NCI-H2227 treated with DMSO at 0.1 percent for 48 hours (cell line): Measurements from ENCODE around the gene PRM3.
A peak's percentile ranks its signal among the peaks of the same experiment; 100 is the strongest.

Source experiments
- DNase-seq: peaks from one replicate; lab custom pipeline; 2025; lab: John Stamatoyannopoulos, UW

The PRM3 gene

DNA sequence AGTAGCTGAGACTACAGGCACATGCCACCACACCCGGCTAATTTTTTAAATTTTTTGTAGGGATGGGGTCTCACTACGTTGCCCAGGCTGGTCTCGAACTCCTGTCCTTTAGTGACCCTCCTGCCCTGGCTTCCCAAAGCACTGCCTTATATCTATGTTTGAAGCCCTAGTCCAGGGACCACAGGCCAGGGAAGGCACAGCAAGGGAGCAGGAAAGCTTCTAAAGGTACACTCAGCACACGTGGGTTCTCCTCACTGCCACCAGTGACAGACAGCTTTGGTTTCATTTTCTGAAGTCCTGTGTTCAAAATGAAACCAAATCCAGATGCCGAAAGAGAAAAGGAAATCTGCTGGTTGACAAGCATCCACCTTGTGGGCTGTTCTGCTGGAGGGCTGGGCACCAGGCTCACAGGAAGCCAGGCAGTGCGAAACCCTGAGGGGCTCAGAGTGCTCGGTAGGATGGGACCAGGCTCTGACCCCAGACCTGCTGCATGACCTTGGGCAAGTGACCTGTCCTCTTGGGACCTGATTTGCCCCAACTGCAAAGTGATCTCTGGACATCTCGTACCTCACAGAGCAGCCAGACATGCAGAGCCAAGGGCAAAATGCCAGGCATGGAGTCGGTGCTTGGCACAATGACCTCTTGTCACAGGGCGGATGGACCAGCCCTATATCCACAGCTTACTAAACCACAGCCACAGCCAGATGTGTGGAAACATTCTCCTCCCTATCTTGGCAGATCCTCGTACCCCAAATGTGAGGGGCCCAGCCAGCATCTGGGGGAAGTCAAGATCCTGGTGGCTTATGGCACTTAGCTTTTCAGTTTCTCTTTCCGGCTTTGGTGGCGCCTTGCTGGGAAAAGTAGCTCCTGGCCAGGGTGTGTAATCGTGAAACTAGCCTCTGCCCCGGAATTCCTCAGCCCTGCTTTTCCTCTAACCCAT, 14.6 kb downstream of the PRM3 start:
- no peak for DNase-seq

GRCh38 chr16:11257131-11257938, 16.1 kb downstream of the PRM3 start:
- DNase-seq, result peak; percentile 73

- no peak for DNase-seq
Measured at GRCh38 chr16:11256661-11257130, 16.7 kb downstream of the PRM3 start.

- DNase-seq, result peak; percentile 71
Measured at GRCh38 chr16:11255737-11256660, 17.4 kb downstream of the PRM3 start, which contains the start of gene SOCS1. TSS of gene SOCS1 (minus strand) at chr16:11256204. CDS start at chr16:11255478, 726 bp downstream.

- DNase-seq, result peak; percentile 3
Measured at GRCh38 chr16:11254913-11255736, 18.3 kb downstream of the PRM3 start.

- DNase-seq, result no peak
Measured at GRCh38 chr16:11253995-11254912, 19.2 kb downstream of the PRM3 start.

DNA sequence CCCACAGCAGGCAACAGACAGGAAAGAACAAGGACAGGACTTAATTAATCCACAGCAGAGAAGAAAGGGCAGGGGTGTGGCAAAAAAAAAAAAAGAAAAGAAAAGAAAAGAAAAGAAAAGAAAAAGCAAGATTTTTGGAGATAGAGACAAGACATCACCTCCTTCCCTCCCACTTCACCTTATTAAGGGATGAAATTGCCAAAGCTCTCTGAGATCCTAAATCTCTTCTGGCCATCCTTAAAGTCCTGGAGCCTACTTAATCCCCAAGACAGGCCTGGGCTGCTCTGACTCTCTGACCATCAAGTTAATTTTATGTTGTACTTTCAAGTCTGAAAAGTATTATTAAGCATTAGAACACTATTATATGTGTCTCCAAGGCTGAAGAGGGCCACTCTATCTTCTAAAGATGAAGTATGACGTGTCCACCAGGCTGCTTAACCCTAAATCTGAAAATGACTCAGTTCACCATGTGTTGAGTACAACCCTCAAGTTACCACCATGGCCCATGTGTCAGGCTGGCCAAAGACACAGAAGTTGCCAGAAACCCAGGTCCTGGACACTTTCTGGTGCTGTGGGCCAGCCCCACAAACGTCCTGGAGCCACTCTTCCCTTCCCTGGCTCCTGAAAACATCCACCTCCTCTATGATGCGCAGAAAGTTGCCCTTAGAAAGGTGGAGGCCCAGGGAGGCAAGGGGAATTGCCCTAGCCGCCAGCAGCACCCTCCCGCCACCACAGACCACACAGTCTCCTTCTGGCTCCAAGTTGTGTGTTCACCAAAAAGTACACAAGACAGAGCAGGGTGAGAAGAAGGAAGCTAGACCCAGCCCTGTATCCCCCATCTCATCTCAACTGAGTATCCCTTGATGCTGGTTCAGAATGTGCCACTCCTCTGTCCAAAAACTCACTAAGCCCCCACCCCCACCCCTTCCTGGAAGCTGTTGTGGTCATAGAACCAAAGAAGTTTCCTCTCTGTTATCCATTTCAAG, 20.1 kb downstream of the PRM3 start:
- DNase-seq, result no peak

DNA sequence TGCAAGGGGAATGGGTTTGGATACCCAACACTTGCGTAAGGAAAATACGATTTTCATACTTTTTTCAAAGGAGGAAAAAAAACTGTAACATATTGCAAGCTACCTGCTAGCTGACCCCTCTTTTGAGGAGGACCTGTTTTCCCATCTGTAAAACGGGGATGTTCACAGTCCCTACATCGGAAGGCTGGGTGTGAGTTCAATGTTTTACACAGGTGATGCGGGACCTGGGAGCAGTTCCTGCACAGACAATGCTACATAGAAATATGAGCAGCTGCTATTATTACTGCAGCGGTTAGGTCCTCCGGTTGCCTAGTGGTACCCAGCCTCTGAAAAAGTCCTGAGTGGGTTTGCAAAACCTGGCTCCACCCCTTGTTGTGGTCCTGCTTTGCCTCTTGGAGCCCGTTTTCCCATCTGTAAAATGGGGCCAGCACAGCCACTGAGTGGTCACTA, 20.9 kb downstream of the PRM3 start:
- no peak for DNase-seq

DNA sequence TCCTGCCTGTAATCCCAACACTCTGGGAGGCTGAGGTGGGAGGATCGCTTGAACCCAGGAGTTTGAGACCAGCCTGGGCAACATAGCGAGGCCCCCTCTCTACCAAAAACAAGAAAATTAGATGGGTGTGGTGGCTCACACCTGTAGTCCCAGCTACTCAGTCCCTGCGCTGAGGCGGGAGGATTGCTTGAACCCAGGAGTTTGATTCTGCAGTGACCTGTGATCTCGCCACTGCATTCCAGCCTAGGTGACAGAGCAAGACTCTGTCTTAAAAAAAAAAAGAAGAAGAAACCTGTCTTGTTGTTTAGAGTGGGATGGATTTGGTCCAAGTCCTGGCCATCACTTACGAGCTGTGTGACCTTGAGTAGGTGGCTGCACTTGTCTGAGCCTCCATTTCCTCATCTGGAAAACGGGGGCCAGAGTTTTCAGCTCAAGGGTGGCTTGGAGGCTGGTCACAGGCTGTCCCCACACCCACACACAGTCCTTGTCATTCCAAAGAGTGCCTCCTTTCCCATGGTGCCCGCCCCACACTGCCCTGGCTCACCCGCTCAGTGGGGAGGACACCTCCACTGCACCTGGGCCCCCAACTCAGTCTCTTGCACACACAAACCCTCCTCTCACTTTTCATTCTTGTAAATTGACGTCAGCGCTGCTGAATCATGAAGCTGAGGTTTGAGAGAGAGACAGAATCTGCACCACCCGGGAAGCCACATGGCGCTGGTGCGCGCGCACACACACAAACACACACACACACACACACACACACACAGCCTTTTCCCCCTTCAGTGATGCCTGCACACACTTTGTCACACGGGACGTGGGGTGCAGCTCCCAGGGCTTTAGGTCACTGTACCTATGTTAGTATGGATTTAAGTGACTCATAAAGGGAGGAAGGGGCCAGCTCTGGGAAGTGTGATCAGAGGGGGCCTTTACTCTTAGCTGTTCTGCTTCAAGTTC, 21.6 kb downstream of the PRM3 start:
- DNase-seq, result no peak

DNA sequence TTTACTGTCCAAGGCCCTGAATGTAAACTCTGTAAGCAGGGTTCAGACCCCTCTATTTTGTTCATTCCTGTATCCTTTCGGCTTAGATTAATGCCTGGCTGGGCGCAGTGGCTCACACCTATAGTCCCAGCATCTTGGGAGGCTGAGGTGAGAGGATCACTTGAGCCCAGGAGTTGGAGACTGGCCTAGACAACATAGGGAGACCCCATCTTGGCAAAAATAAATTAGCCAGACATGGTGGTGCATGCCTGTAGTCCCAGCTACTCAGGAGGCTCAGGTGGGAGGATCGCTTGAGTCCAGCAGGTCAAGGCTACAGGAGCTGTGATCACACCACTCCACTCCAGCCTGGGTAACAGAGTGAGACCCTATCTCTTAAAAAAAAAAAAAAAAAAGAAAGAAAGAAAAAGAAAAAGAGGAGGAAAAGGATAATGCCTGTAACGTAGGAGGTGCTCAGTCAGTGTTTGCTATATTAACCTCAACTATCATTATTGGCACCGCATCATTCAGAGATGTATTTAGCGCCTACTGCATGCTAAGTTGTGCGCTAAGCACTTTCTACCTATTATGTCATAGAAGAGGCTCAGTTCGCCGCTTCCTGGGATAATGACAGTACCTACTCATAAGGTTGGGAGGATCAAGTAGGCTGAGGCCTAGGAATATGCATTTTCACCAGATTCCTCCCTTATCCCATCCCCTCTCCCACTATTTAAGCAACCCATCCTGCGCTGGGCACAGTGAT, 22.5 kb downstream of the PRM3 start:
- DNase-seq, result no peak

GRCh38 chr16:11250091-11250785, 23.2 kb downstream of the PRM3 start:
- DNase-seq, result no peak

- no peak for DNase-seq
Measured at GRCh38 chr16:11249233-11250061, 24.0 kb downstream of the PRM3 start.

GRCh38 chr16:11248133-11248532, 25.3 kb downstream of the PRM3 start:
- DNase-seq, result no peak

GRCh38 chr16:11245988-11246387, 27.4 kb downstream of the PRM3 start:
- DNase-seq, result no peak

GRCh38 chr16:11245222-11245737, 28.1 kb downstream of the PRM3 start:
- DNase-seq, result no peak
